Measurements from ENCODE around the gene PMPCA. TPM values are rescaled to one million over a fixed set of nuclear protein-coding genes. Genes with fewer than 3 reads are reported as not detected.

Gene PMPCA
- total and polyA plus RNA-seq, 2 experiments from 2014 or later: 61.3 to 88.2 TPM

- TF ChIP-seq ZNF462 (CRISPR knock-in tag; IDR thresholded peaks at IDR 0.05) (no peak), ZNF331 (CRISPR knock-in tag; IDR thresholded peaks at IDR 0.05; ENCODE audit: low read depth) (no peak), NANOG (IDR thresholded peaks at IDR 0.05; ENCODE audit: borderline replicate concordance) (no peak)
These were observed at the start of gene PMPCA, which contains the start of gene ENTR1 (continued) for GRCh38 chr9:136410500-136411287.

- Mint-ChIP-seq H3K36me3 (ENCODE audit: low read depth) (no peaks in the 10 kb centered on the region), H3K4me1 (peaks cover 9% of the 10 kb centered on the region; the same call in 1 of the 3 replicates), H3K4me3 (no peak overlapping the region), H3K9me3 (no peaks in the 10 kb centered on the region), H3K27ac (no peak overlapping the region), H3K27me3 (ENCODE audit: insufficient read depth, low read depth, poor library complexity) (peaks cover 16% of the 10 kb centered on the region)
- DNase-seq (ENCODE audit: low spot score): no peak
- TF ChIP-seq ZNF331 (CRISPR knock-in tag; IDR thresholded peaks at IDR 0.05; ENCODE audit: low read depth) (no peak), EZH2 (IDR thresholded peaks at IDR 0.05; ENCODE audit: low read depth, unreplicated experiment) (no peak)
- H2AFZ ChIP-seq: no peak overlapping the region
- H3F3A ChIP-seq (replicated peaks; ENCODE audit: low read depth): no peaks in the 10 kb centered on the region
- no peak overlapping the region for H3K4me3 ChIP-seq
- H3K4me2 ChIP-seq: no peak overlapping the region
- H4K20me1 ChIP-seq (replicated peaks; ENCODE audit: insufficient read depth): no peaks in the 10 kb centered on the region
- no peaks in the 10 kb centered on the region; the same call in 1 of the 2 replicates for H3K4me1 ChIP-seq (ENCODE audit: insufficient read depth)
- no peaks in the 10 kb centered on the region for H3K27me3 ChIP-seq (ENCODE audit: insufficient read depth)
- H3K9me2 ChIP-seq (ENCODE audit: insufficient read depth): no peaks in the 10 kb centered on the region
- H3K36me3 ChIP-seq (ENCODE audit: insufficient read depth): no peaks in the 10 kb centered on the region
- no peak for ATAC-seq
- no peak overlapping the region for H3K27ac ChIP-seq (ENCODE audit: low read depth)
- no peaks in the 10 kb centered on the region for H3K79me2 ChIP-seq (replicated peaks; ENCODE audit: insufficient read depth)
These were observed 49.3 kb upstream of the PMPCA start for GRCh38 chr9:136361047-136361753.

Measured in GM23338 (cell line).